Natural killer cell treated with Interleukin-12 subunit alpha and Interleukin-12 subunit beta and Interleukin-15 and Interleukin-18, amount 100 ng/mL, for 72 hours (primary cell): ENCODE results near the gene PLXNA4. TPM values are rescaled to one million over a fixed set of nuclear protein-coding genes. Genes with fewer than 3 reads are reported as not detected.

Source experiments
- ATAC-seq, 2 donors: fragments of 150-1000 bp; cut with Tn5 transposase in 1 of 2; sonication (Bioruptor Pico), chemical (Tn5 transposase) in 1 of 2; 2 replicates each; pipeline ENCODE4 v1.10.0; 2021
- DNase-seq: peaks from one replicate; pipeline ENCODE4 v3.0.0; 2022; ENCODE audit warnings: low spot score
- H3K27ac Mint-ChIP-seq, 2 donors: 1 replicate in 1 of 2; 2 replicates in 1 of 2; pipeline ENCODE4 v1.8.0; 2022; ENCODE audit warnings: mixed read lengths in 2 of 2, mild to moderate bottlenecking in 1 of 2, moderate library complexity in 1 of 2
- H3K27me3 Mint-ChIP-seq, 2 donors: 1 replicate in 1 of 2; 2 replicates in 1 of 2; pipeline ENCODE4 v1.8.0; 2022; ENCODE audit warnings: mixed read lengths in 2 of 2
- H3K36me3 Mint-ChIP-seq: one replicate; pipeline ENCODE4 v1.8.0; 2022; ENCODE audit warnings: mixed read lengths
- H3K4me1 Mint-ChIP-seq, 2 donors: 1 replicate in 1 of 2; 2 replicates in 1 of 2; pipeline ENCODE4 v1.8.0; 2022; ENCODE audit warnings: low read depth in 2 of 2, mixed read lengths in 2 of 2, mild to moderate bottlenecking in 1 of 2
- H3K4me3 Mint-ChIP-seq: one replicate; pipeline ENCODE4 v1.8.0; 2022; ENCODE audit warnings: mixed read lengths
- H3K9me3 Mint-ChIP-seq: 2 replicates; pipeline ENCODE4 v1.8.0; 2022; ENCODE audit warnings: mixed read lengths
- total RNA-seq, 2 donors: library from RNA; stranded (reverse); gene quantifications; one replicate each; pipeline ENCODE4 v1.2.3, GENCODE V29; 2022

PLXNA4 gene
- total RNA-seq, 2 donors from 2014 or later = 0.14 to 0.21 TPM

- Mint-ChIP-seq H3K36me3 (no peaks in the 10 kb centered on the region), H3K27ac (peak overlapping the region; percentile 79 to 85), H3K4me3 (peak overlapping the region; percentile 69), H3K9me3 (no peaks in the 10 kb centered on the region), H3K27me3 (no peaks in the 10 kb centered on the region), H3K4me1 (peaks cover 78 to 90% of the 10 kb centered on the region in 2 donors)
- DNase-seq = no peak
- ATAC-seq = no peak
Observed at GRCh38 chr7:132450696-132451095, 125.6 kb downstream of the PLXNA4 start.

DNA sequence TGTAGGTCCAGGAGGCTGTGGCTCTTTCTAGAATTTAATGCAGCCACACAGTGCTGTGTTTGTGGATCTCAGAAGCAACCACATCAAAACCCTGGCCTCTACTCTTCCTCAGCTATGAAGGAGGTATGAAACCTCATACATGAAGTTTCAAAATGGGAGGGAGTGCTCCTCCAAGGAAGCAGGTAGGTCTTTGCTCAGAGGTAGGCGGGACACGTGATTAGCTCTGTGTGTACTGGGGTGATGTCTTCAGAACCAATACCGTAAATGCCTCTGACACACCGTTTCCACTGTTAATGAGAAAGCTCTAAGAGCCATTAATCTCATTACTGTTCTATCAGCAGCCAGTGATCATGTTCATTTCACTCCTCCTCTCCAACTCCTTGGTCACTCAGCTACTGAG lies 126.1 kb downstream of the PLXNA4 start:
- DNase-seq (no peak), ATAC-seq (no peak)
- peak overlapping the region; percentile 69 for H3K4me3 Mint-ChIP-seq
- H3K27ac Mint-ChIP-seq = peak overlapping the region; percentile 63 to 79
- no peaks in the 10 kb centered on the region for H3K36me3 Mint-ChIP-seq
- H3K27me3 Mint-ChIP-seq = no peaks in the 10 kb centered on the region
- H3K4me1 Mint-ChIP-seq = peaks cover 76 to 88% of the 10 kb centered on the region in 2 donors
- peaks cover 2% of the 10 kb centered on the region for H3K9me3 Mint-ChIP-seq

- Mint-ChIP-seq H3K36me3 (no peaks in the 10 kb centered on the region), H3K27me3 (no peaks in the 10 kb centered on the region), H3K4me1 (peaks cover 48 to 73% of the 10 kb centered on the region in 2 donors), H3K9me3 (peaks cover 3% of the 10 kb centered on the region), H3K27ac (peak overlapping the region in 1 of 2 donors; percentile 18), H3K4me3 (no peak overlapping the region)
- no peak for ATAC-seq
- DNase-seq = no peak
Observed at GRCh38 chr7:132446666-132447278, 129.5 kb downstream of the PLXNA4 start.

DNA sequence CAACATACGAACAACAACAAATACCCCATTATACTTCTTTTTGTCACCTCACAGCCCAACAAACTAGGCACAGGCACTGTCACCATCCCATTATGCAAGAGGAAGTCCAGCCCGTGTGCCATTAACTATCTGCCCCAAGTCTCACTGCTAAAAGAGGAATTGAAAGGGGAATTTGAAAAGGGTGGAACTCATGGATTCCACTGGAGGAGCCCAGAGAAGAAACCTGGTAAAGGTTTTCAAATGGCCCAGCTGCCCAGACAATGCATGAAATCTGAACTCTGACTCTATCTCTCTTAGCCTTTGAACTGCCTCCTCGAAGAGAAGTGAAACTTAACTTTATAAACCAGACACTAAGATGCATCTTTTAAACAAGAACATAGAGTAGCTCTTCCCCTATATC lies 130.0 kb downstream of the PLXNA4 start:
- Mint-ChIP-seq H3K27ac (peak overlapping the region in 1 of 2 donors; percentile 18), H3K36me3 (no peaks in the 10 kb centered on the region), H3K4me1 (peaks cover 44 to 70% of the 10 kb centered on the region in 2 donors), H3K9me3 (peaks cover 3% of the 10 kb centered on the region), H3K27me3 (no peaks in the 10 kb centered on the region), H3K4me3 (no peak overlapping the region)
- DNase-seq (no peak), ATAC-seq (no peak)

- Mint-ChIP-seq H3K9me3 (peaks cover 3% of the 10 kb centered on the region), H3K4me3 (no peak overlapping the region), H3K36me3 (no peaks in the 10 kb centered on the region), H3K27ac (peak overlapping the region in 1 of 2 donors; percentile 76), H3K27me3 (no peaks in the 10 kb centered on the region), H3K4me1 (peaks cover 28 to 60% of the 10 kb centered on the region in 2 donors)
- ATAC-seq = no peak
- DNase-seq = no peak
Observed at GRCh38 chr7:132443761-132444520, 132.3 kb downstream of the PLXNA4 start.

DNA sequence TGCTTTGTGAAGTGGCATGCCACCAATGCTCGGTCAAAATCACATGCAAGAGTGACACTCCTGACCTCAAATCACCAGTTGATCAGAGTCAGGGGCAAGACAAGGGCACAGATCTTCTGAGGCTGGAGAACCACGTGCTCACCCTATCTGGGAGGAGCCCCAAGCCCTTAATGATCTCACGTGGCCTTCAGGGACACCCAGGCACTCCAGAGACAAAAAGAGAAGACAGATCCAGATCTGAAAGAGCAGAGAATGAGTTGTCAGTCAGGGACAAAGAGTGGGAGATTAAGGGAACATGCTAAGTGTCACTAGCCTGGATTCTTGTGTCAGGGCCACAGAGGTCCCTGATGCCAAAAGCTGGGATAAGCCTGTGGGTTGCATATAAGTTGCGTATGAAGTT lies 134.3 kb downstream of the PLXNA4 start:
- Mint-ChIP-seq H3K9me3 (peaks cover 3% of the 10 kb centered on the region), H3K36me3 (no peaks in the 10 kb centered on the region), H3K4me3 (no peak overlapping the region), H3K27me3 (no peaks in the 10 kb centered on the region), H3K27ac (peak overlapping the region in 1 of 2 donors; percentile 4), H3K4me1 (peaks cover 40 to 61% of the 10 kb centered on the region in 2 donors)
- ATAC-seq (no peak), DNase-seq (no peak)

GRCh38 chr7:132440151-132440550 lies 136.1 kb downstream of the PLXNA4 start:
- Mint-ChIP-seq H3K4me1 (peaks cover 45 to 63% of the 10 kb centered on the region in 2 donors), H3K4me3 (no peak overlapping the region), H3K27me3 (no peaks in the 10 kb centered on the region), H3K27ac (peak overlapping the region in 1 of 2 donors; percentile 38), H3K9me3 (peaks cover 1% of the 10 kb centered on the region), H3K36me3 (no peaks in the 10 kb centered on the region)
- DNase-seq = no peak
- ATAC-seq = no peak

DNA sequence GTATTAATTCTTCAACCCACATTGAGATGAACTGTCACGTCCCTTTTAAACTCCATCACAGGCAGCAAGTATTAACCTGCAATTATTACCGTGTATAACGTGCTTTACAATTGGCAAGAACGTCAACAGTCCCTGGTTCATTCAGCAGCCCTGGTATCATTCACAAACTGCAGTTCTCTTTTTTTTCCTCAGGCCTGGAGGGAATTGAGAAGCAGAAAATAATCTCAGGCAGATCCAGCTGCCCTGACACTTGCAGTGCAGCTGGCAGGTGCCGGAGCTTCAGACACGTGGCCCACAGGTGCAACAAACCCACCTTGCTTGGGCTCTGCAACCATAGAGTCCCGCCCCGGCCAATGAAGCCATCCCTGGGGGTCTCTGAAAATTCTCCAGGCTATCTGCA lies 137.3 kb downstream of the PLXNA4 start:
- Mint-ChIP-seq H3K36me3 (peaks cover 4% of the 10 kb centered on the region), H3K27ac (no peak overlapping the region), H3K9me3 (no peaks in the 10 kb centered on the region), H3K4me3 (no peak overlapping the region), H3K4me1 (peaks cover 56 to 71% of the 10 kb centered on the region in 2 donors), H3K27me3 (no peaks in the 10 kb centered on the region)
- no peak for DNase-seq
- ATAC-seq = no peak

DNA sequence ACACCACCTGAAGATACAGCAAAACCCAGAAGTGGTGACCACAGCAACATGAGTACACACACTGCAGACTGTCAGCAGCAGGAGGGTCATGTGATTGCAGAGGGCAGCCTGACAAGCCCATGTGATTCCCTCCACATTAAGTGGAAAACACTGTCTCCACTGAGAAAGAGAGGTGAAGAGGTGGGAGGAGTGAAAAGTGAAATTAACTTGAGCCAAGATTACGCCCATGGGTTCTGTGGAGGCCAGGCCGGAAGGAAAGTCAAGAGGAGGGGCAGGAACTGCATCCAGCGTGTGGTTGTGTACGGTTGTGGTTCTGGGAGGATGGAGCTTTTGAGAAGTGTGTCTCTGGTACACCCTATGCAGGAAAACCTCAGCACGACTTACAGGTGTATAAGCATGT lies 138.5 kb downstream of the PLXNA4 start:
- no peak for DNase-seq
- no peaks in the 10 kb centered on the region for H3K9me3 Mint-ChIP-seq
- peaks cover 67 to 73% of the 10 kb centered on the region in 2 donors for H3K4me1 Mint-ChIP-seq
- H3K4me3 Mint-ChIP-seq = peak overlapping the region; percentile 53
- H3K27ac Mint-ChIP-seq = peak overlapping the region in 1 of 2 donors; percentile 2
- no peaks in the 10 kb centered on the region for H3K27me3 Mint-ChIP-seq
- peaks cover 4% of the 10 kb centered on the region for H3K36me3 Mint-ChIP-seq
- ATAC-seq = peak; percentile 58 to 68

DNA sequence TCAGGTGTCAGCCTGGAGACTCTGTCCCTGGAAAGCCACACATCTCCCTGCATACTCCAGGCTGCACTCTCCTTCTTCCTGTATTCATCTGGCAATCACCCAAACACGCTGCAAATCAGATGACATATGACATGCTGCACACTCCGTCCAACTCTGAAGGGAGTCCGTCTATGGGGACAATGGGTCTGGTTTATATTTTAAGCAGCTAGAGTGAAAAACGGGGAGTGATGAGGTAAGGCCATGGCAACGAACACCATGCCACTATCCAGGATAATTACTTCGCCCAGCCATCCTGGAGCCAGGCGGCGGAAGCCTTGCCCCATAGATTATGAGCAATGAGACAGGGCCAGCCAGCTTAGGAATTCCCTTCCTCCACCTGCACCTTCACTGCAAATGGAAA lies 140.1 kb downstream of the PLXNA4 start:
- Mint-ChIP-seq H3K4me3 (peak overlapping the region; percentile 79), H3K27ac (peak overlapping the region; percentile 80 to 85), H3K27me3 (no peaks in the 10 kb centered on the region), H3K4me1 (peaks cover 77 to 78% of the 10 kb centered on the region in 2 donors), H3K36me3 (peaks cover 4% of the 10 kb centered on the region), H3K9me3 (no peaks in the 10 kb centered on the region)
- DNase-seq (no peak), ATAC-seq (no peak)

- H3K27me3 Mint-ChIP-seq = no peaks in the 10 kb centered on the region
- H3K36me3 Mint-ChIP-seq = peaks cover 4% of the 10 kb centered on the region
- no peak for DNase-seq
- no peak for ATAC-seq
- no peaks in the 10 kb centered on the region for H3K9me3 Mint-ChIP-seq
- H3K27ac Mint-ChIP-seq = peak overlapping the region; percentile 80 to 85
- peak overlapping the region; percentile 79 for H3K4me3 Mint-ChIP-seq
- H3K4me1 Mint-ChIP-seq = peaks cover 83% of the 10 kb centered on the region in 2 donors
Observed at GRCh38 chr7:132435016-132435990, 141.0 kb downstream of the PLXNA4 start.

- Mint-ChIP-seq H3K36me3 (peaks cover 4% of the 10 kb centered on the region), H3K27ac (peak overlapping the region; percentile 80 to 85), H3K27me3 (no peaks in the 10 kb centered on the region), H3K9me3 (no peaks in the 10 kb centered on the region), H3K4me1 (peaks cover 82 to 88% of the 10 kb centered on the region in 2 donors), H3K4me3 (peak overlapping the region; percentile 79)
- no peak for DNase-seq
- no peak for ATAC-seq
Observed at GRCh38 chr7:132434041-132434440, 142.2 kb downstream of the PLXNA4 start.

DNA sequence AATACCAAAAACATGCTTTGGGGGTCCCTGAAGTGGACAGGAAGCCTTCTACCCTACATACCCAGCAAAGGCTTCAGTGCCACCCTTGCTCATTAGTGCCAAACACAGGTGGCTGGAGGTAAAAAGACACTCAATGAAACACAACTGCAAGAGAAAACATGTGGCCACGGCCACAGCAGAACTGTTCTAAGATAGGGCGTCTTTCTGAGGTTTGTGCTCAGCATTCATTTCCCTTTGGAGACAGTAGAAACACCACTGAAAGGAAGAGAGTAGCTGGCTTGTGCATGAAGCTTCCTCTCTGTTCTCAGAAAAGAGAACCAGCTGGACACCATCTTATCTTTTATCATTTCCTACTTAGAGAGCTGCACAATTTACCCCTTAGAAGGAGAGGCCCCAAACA lies 143.0 kb downstream of the PLXNA4 start:
- no peak for ATAC-seq
- Mint-ChIP-seq H3K9me3 (no peaks in the 10 kb centered on the region), H3K27ac (peak overlapping the region; percentile 80 to 85), H3K4me1 (peaks cover 89 to 95% of the 10 kb centered on the region in 2 donors), H3K4me3 (peak overlapping the region; percentile 77), H3K36me3 (peaks cover 4% of the 10 kb centered on the region), H3K27me3 (no peaks in the 10 kb centered on the region)
- no peak for DNase-seq
